H9 (cell line): ENCODE measurements around the gene CFAP119. TPM values are rescaled to one million over a fixed set of nuclear protein-coding genes. Genes with fewer than 3 reads are reported as not detected.

Source experiments
- DNase-seq: peaks from one replicate; pipeline ENCODE4 v3.0.0-alpha.2; 2017
- H2AFZ ChIP-seq: one replicate; pipeline ENCODE4 v1.6.1; 2013; ENCODE audit warnings: mild to moderate bottlenecking, low read length, control low read depth, moderate library complexity
- H2AK5ac ChIP-seq: 2 replicates; pipeline ENCODE4 v1.6.1; 2013; ENCODE audit warnings: low read length, control low read depth, mixed read lengths; ENCODE audit not compliant: insufficient read length
- H2BK120ac ChIP-seq: one replicate; pipeline ENCODE4 v1.6.1; 2013; ENCODE audit warnings: low read depth, mild to moderate bottlenecking, low read length, control low read depth, inconsistent platforms; ENCODE audit not compliant: poor library complexity, severe bottlenecking
- H2BK12ac ChIP-seq: 2 replicates; pipeline ENCODE4 v1.6.1; 2013; ENCODE audit warnings: low read length, control low read depth, mixed read lengths, low read depth; ENCODE audit not compliant: insufficient read length
- H2BK15ac ChIP-seq: 2 replicates; pipeline ENCODE4 v1.6.1; 2013; ENCODE audit warnings: low read depth, low read length, control low read depth
- H2BK20ac ChIP-seq: one replicate; pipeline ENCODE4 v1.6.1; 2013; ENCODE audit warnings: low read depth, mild to moderate bottlenecking, low read length, control low read depth, inconsistent platforms; ENCODE audit not compliant: poor library complexity, severe bottlenecking
- H2BK5ac ChIP-seq: 2 replicates; pipeline ENCODE4 v1.6.1; 2013; ENCODE audit warnings: low read length, control low read depth, mixed read lengths; ENCODE audit not compliant: insufficient read length
- H3K14ac ChIP-seq: 2 replicates; pipeline ENCODE4 v1.6.1; 2013; ENCODE audit warnings: low read length, control low read depth; ENCODE audit not compliant: insufficient read depth
- H3K18ac ChIP-seq: 2 replicates; pipeline ENCODE4 v1.6.1; 2013; ENCODE audit warnings: low read depth, mild to moderate bottlenecking, mixed read lengths, low read length, control low read depth; ENCODE audit not compliant: insufficient read length
- H3K23ac ChIP-seq: 2 replicates; pipeline ENCODE4 v1.6.1; 2013; ENCODE audit warnings: low read length, control low read depth, mixed read lengths, low read depth; ENCODE audit not compliant: insufficient read length
- H3K23me2 ChIP-seq: 2 replicates; pipeline ENCODE4 v1.6.1; 2013; ENCODE audit warnings: low read depth, mild to moderate bottlenecking, mixed read lengths, low read length, control low read depth; ENCODE audit not compliant: insufficient read length, poor library complexity, severe bottlenecking
- H3K27ac ChIP-seq: 2 replicates; pipeline ENCODE4 v1.5.1; 2013; ENCODE audit warnings: low read length, control low read depth, mixed read lengths, low read depth; ENCODE audit not compliant: insufficient read length
- H3K27me3 ChIP-seq: 2 replicates; pipeline ENCODE4 v1.6.1; 2013; ENCODE audit warnings: low read length, control low read depth, inconsistent platforms; ENCODE audit not compliant: insufficient read depth
- H3K4ac ChIP-seq: 2 replicates; pipeline ENCODE4 v1.6.1; 2013; ENCODE audit warnings: low read depth, mild to moderate bottlenecking, control low read depth, inconsistent platforms, low read length, moderate library complexity
- H3K4me1 ChIP-seq: 2 replicates; pipeline ENCODE4 v1.6.1; 2013; ENCODE audit warnings: low read length, control low read depth, inconsistent platforms; ENCODE audit not compliant: insufficient read depth
- H3K4me2 ChIP-seq: 2 replicates; pipeline ENCODE4 v1.6.1; 2013; ENCODE audit warnings: low read length, control low read depth, mixed read lengths; ENCODE audit not compliant: insufficient read length, insufficient read depth
- H3K56ac ChIP-seq: 2 replicates; pipeline ENCODE4 v1.6.1; 2013; ENCODE audit warnings: low read depth, mild to moderate bottlenecking, mixed read lengths, low read length, control low read depth; ENCODE audit not compliant: insufficient read length
- H3K79me1 ChIP-seq: 2 replicates; pipeline ENCODE4 v1.6.1; 2013; ENCODE audit warnings: low read depth, mild to moderate bottlenecking, moderate library complexity, low read length, control low read depth, inconsistent platforms; ENCODE audit not compliant: insufficient read depth, poor library complexity, severe bottlenecking
- H3K79me2 ChIP-seq: 2 replicates; pipeline ENCODE4 v1.6.1; 2013; ENCODE audit warnings: low read length, control low read depth, inconsistent platforms; ENCODE audit not compliant: insufficient read depth
- H3K9ac ChIP-seq: 2 replicates; pipeline ENCODE4 v1.6.1; 2013; ENCODE audit warnings: low read length, control low read depth, mixed read lengths; ENCODE audit not compliant: insufficient read length; ENCODE audit errors: extremely low read depth
- H3K9me3 ChIP-seq: one replicate; pipeline ENCODE4 v1.6.1; 2013; ENCODE audit warnings: low read depth, low read length, inconsistent platforms; ENCODE audit not compliant: control insufficient read depth
- H3T11ph ChIP-seq: one replicate; pipeline ENCODE4 v1.6.1; 2013; ENCODE audit warnings: mild to moderate bottlenecking, low read length, control low read depth, inconsistent platforms
- H4K20me1 ChIP-seq: one replicate; pipeline ENCODE4 v1.6.1; 2013; ENCODE audit not compliant: control insufficient read depth, insufficient read length, insufficient read depth
- H4K5ac ChIP-seq: 2 replicates; pipeline ENCODE4 v1.6.1; 2013; ENCODE audit warnings: low read depth, mild to moderate bottlenecking, mixed read lengths, low read length, control low read depth; ENCODE audit not compliant: insufficient read length
- H4K8ac ChIP-seq: replicated peaks from 2 replicates; pipeline ENCODE4 v1.6.1; 2013; ENCODE audit warnings: low read length, control low read depth, mixed read lengths, low read depth; ENCODE audit not compliant: insufficient read length
- H4K91ac ChIP-seq: 2 replicates; pipeline ENCODE4 v1.6.1; 2013; ENCODE audit warnings: low read depth, mild to moderate bottlenecking, moderate library complexity, mixed read lengths, low read length, control low read depth; ENCODE audit not compliant: insufficient read length
- H3K27ac Mint-ChIP-seq, 3 experiments: 2 replicates in 2 of 3; 3 replicates in 1 of 3; pipeline ENCODE4 v1.8.0; 2020 to 2021; ENCODE audit warnings: mixed read lengths in 3 of 3, mild to moderate bottlenecking in 1 of 3, moderate library complexity in 1 of 3
- H3K27me3 Mint-ChIP-seq: 2 replicates; pipeline ENCODE4 v1.8.0; 2021; ENCODE audit warnings: low read depth, mild to moderate bottlenecking, moderate library complexity, mixed read lengths
- H3K36me3 Mint-ChIP-seq, 3 experiments: 2 replicates in 2 of 3; 3 replicates in 1 of 3; pipeline ENCODE4 v1.8.0; 2020 to 2021; ENCODE audit warnings: low read depth in 3 of 3, mixed read lengths in 3 of 3; ENCODE audit not compliant: insufficient read depth in 1 of 3
- H3K4me1 Mint-ChIP-seq, 2 experiments: 2 replicates each; pipeline ENCODE4 v1.8.0; 2020; ENCODE audit warnings: mixed read lengths in 2 of 2
- H3K4me3 Mint-ChIP-seq, 2 experiments: 2 replicates in 1 of 2; 3 replicates in 1 of 2; pipeline ENCODE4 v1.8.0; 2020 to 2021; ENCODE audit warnings: mild to moderate bottlenecking in 2 of 2, mixed read lengths in 2 of 2, moderate library complexity in 1 of 2
- H3K9me3 Mint-ChIP-seq, 2 experiments: 2 replicates in 1 of 2; 3 replicates in 1 of 2; pipeline ENCODE4 v1.8.0; 2020; ENCODE audit warnings: mild to moderate bottlenecking in 2 of 2, mixed read lengths in 2 of 2, moderate library complexity in 1 of 2
- CTCF ChIP-seq: fragments of 200-600 bp; sonication (generic); conservative IDR thresholded peaks from 3 replicates; pipeline ENCODE4 v1.8.0; 2021; ENCODE audit warnings: antibody characterized with exemption, mild to moderate bottlenecking
- WGBS: extraction: QIAGEN DNeasy Blood & Tissue Kit; methylation state at CpG from one replicate; pipeline ENCODE4 v1.1.7; 2013; ENCODE audit warnings: missing lambda C conversion rate, low lambda C conversion rate, mixed read lengths; ENCODE audit not compliant: insufficient read length; ENCODE audit errors: extremely low coverage; 5-methylcytosine and 5-hydroxymethylcytosine counted together
- total RNA-seq: library from RNA; stranded (reverse); gene quantifications from 2 replicates; pipeline ENCODE4 v1.2.1, GENCODE V29; 2021

CFAP119 gene
- total RNA-seq, 1 experiment from 2014 or later = 5.4 TPM

DNA sequence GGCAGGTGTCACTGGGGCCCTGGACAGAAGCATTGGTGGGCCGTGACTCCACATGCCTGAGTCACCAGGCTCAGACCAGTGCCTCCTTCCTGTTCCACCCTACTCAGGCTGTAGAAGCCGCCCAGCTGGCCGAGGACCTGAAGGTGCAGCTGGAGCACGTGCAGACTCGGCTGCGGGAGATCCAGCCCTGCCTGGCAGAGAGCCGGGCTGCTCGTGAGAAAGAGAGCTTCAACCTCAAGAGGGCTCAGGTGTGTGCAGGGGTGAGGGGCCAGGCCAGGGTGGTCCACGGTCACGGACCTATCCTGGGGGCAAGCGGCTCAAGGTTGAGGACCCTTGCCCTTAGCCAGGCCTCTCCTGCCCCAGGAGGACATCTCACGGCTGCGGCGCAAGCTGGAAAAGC lies 9.9 kb upstream of the CFAP119 start:
- H3K4me1 Mint-ChIP-seq = peaks cover 2% of the 10 kb centered on the region in 2 experiments; a peak in 3 of 4 replicates
- Histone ChIP-seq H2AK5ac (no peak overlapping the region), H2BK20ac (no peak overlapping the region), H4K91ac (no peak overlapping the region), H3K14ac (no peak overlapping the region), H3K4me2 (no peak overlapping the region), H3K4me1 (no peaks in the 10 kb centered on the region), H3T11ph (no peak overlapping the region), H3K4ac (no peak overlapping the region), H3K27ac (no peak overlapping the region), H3K79me2 (no peaks in the 10 kb centered on the region), H4K20me1 (no peaks in the 10 kb centered on the region), H2BK15ac (no peak overlapping the region), H3K9me3 (no peaks in the 10 kb centered on the region), H2AFZ (no peak overlapping the region), H2BK12ac (no peak overlapping the region), H2BK5ac (no peak overlapping the region), H3K79me1 (no peaks in the 10 kb centered on the region), H2BK120ac (no peak overlapping the region), H3K23ac (no peak overlapping the region), H3K18ac (no peak overlapping the region), H4K5ac (no peak overlapping the region), H4K8ac (no peak overlapping the region), H3K27me3 (no peaks in the 10 kb centered on the region), H3K23me2 (peaks cover 4% of the 10 kb centered on the region), H3K9ac (no peak overlapping the region), H3K56ac (no peak overlapping the region)
- no peak for DNase-seq
- WGBS = no CpG with 5 or more reads among the region's 14 CpGs
- no peak overlapping the region for H3K4me3 Mint-ChIP-seq
- H3K9me3 Mint-ChIP-seq = no peaks in the 10 kb centered on the region
- H3K27me3 Mint-ChIP-seq = no peaks in the 10 kb centered on the region; the same call in 1 of the 2 replicates
- no peak overlapping the region for H3K27ac Mint-ChIP-seq
- TF ChIP-seq CTCF = no peak
- peaks cover 39 to 80% (median 65%) of the 10 kb centered on the region in 3 experiments for H3K36me3 Mint-ChIP-seq
